Left colon (tissue), 2 donors: ENCODE measurements around the gene APOBEC3C. TPM values are rescaled to one million over a fixed set of nuclear protein-coding genes. Genes with fewer than 3 reads are reported as not detected.
"Not testable (repeated sequence)": the region's sequence is repeated elsewhere in the genome, so short reads cannot be mapped to it uniquely, and the experiment has no call there.

ENCODE experiments used
- ATAC-seq: fragments of 200-7000 bp; cut with Tn5 transposase; one replicate; pipeline ENCODE4 v1.9.1; 2020; ENCODE audit warnings: mild to moderate bottlenecking, moderate library complexity
- DNase-seq, 2 donors: peaks; one replicate each; pipeline ENCODE4 v3.0.0-alpha.2; 2020
- intact Hi-C, 2 donors: fragments of 100-400 bp; cut with DNase I in 1 of 2; cut with micrococcal nuclease in 1 of 2; formaldehyde crosslinking; loops; one replicate each; pipeline versions ENCODE4 v1.11.2 to v1.14.0; 2022; cut with DNase I, micrococcal nuclease
- total RNA-seq, 2 donors: library from RNA; stranded (reverse); fragmentation: NEBNext Ultra II Directional; extraction: Animal tissue kit (Norgen Biotek cat#: 25700); gene quantifications; one replicate each; pipeline ENCODE4 v1.2.1, GENCODE V29; 2021
- donor health status: DM: no; HTN: no; CAD: no.
- donor health status: DM: yes; HTN: yes; CAD: no.

The APOBEC3C gene
- total RNA-seq, 2 donors from 2014 or later = 19.9 to 37.7 TPM

DNA sequence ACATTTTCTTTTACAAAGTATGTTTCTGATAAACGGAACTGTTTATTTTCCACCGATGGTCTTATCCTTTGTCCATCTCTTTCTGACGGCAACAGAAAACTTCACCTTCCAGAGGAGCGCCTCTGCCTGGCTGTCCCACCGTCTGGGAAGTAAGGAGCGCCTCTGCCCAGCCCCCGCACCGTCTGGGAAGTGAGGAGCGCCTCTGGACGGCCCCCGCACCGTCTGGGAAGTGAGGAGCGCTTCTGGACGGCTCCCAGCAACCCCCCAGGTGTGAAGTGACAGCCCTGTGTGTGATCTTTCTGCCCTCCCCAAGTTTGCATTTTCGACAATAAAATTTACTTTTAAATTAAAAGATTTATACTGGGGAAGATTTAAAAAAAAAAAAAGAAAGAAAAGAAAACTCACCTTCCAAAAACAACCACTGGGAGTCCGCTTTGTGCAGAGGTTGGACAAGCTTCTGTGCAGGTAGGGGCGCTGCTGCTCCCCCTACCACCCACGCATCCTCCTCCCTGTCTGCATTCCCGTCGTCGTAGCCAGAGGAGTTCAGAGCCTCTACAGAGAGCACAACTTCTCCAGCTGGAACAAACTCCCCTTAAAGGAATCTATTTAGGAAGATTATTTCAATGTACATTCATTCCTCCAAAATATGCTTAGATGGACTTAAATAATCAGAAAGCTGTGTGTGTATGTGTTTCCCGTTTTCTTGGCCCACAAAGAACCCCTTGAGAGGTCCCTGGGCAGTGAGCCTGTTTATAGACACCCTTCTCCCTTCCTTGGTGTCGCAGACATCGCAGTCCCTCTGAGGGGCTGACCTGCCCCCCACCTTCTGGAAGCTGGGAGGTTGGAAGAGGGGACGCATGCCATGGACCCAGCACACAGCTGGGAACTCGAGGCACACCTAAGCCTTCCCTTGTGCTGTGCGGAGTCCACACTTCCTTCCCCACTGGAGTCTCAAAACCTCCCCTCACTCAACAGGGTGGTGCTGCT is 32.8 kb upstream of the APOBEC3C start:
- ATAC-seq = peak; percentile 61
- peak in 1 of 2 donors; percentile 52 for DNase-seq
- intact Hi-C loops = no loop called here

DNA sequence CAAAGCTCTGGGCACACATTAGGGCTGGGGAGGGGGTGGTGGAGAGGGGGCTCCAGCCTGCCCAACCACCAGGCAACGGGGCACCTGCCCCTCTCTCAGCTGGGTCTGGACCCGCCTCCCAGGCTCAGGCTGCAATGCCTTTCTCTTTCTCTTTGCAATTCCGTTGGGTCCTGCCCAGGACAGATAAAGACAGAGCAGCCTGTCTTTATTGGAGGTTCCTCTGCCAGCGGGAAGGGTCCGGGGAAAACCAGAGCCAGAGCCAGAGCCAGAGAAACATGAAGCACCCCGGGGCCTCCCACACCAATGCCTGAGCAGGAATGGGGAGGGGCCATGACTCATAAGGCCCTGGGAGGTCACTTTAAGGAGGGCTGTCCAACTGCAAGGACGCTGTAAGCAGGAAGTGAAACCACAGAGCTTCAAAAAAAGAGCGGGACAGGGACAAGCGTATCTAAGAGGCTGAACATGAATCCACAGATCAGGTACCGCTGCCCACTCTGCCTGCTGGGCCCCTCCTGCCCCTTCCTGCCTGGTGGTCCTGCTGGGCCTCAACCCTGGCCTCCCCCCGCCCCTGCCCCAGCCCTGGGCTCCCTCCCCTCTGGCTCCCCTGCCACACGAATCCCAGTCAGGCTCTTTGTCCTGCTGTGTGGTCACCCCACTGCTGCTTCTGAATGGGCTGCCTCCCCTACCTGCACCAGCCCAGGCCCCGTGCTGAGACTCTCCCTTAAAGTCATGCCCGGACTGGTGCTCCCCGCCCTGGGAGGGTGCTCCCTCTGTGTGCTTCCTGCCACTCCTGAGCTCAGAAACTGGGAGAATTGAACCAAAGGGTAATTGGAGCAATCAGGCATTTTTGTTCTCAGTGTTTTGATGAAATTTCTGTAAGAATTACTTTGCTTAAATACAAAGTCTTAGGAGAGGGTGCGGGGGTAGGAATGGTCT is 31.8 kb upstream of the APOBEC3C start, which contains the start of gene APOBEC3B:
Gene APOBEC3B (plus strand): TSS at position 356 of the 936 bp plus-strand sequence. CDS start 107 bp downstream, at position 463.
- DNase-seq (peak; percentile 87 to 95), ATAC-seq (peak; percentile 87)
- intact Hi-C loops = no loop called here

DNA sequence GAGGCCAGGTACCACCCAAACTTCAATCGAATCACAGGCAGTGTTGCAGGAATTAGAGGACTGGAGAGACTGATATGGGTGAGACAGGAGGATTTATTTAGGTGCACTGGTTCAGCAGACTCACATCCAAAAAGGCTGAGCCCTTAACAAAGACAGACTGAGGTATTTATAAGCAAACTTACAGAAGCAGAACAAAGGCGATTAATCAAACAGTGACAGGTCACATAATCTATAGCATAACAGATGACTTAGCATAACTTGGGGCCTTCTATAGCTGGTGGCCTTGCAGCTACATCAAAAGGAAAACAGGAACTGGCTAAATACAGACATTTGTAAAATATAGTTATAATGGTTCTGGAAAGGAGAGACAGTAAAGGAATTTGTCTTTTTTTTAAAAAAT is 29.8 kb upstream of the APOBEC3C start:
- ATAC-seq = no peak
- no peak for DNase-seq
- intact Hi-C loops = no loop called here

DNA sequence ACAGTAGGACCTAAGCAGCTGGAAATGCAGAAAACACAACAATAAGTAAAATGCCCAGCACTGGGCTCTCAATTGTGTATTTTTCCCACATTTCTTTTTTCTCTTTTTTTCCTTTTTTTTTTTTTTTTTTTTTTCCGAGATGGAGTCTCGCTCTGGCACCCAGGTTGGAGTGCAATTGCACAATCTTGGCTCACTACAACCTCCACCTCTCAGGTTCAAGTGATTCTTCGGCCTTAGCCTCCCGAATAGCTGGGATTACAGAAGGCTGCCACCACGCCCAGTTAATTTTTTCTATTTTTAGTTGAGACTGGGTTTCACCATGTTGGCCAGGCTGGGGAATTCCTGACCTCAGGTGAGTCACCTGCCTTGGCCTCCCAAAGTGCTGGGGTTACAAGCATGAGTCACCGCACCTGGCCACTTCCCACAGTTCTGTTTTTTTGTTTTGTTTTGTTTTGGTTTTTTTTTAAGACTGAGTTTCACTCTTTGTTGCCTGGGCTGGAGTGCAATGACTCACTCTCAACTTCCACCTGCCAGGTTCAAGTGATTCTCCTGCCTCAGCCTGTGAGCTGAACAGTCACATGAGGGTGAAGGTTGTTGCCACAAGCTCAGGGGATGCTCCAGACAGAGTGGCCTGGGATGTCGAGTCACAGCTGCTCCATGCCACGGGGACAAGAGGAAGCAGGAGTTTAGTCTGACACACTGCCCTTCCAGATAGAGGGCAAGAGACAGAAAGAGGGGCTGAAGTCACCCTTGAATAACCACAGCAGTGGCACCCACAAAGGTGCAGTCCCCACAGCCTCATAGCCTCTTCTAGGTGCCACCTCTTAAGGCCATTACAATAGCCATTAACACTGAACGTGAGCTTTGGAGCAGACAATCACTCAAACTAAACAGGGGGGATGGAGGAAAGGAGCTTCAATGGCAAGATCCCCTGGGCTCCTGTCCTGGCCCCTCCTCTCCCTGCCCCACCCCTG is 29.0 kb upstream of the APOBEC3C start:
- peak; percentile 43 for ATAC-seq
- DNase-seq = peak; percentile 46 to 84
- intact Hi-C loops = not testable (repeated sequence)

DNA sequence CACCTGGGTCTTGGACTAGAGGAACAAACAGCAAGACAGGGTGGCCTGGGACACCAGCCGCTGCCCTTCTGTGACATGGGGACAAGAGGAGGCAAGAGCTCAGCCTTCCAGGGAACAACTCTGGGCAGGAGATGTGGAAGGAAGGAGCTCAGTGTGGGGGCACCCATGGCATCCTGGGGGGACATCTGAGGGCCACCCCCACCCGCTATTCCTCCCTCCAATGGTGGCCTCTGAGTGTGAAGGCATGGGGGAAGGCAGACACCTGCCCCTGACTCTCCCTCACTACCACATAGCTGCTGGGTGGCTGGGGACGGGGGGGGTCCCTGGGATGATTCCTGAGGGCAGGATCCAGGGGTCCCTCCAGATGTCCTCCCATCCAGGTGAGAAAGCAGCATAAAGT is 27.4 kb upstream of the APOBEC3C start:
- intact Hi-C loops = no loop called here

DNA sequence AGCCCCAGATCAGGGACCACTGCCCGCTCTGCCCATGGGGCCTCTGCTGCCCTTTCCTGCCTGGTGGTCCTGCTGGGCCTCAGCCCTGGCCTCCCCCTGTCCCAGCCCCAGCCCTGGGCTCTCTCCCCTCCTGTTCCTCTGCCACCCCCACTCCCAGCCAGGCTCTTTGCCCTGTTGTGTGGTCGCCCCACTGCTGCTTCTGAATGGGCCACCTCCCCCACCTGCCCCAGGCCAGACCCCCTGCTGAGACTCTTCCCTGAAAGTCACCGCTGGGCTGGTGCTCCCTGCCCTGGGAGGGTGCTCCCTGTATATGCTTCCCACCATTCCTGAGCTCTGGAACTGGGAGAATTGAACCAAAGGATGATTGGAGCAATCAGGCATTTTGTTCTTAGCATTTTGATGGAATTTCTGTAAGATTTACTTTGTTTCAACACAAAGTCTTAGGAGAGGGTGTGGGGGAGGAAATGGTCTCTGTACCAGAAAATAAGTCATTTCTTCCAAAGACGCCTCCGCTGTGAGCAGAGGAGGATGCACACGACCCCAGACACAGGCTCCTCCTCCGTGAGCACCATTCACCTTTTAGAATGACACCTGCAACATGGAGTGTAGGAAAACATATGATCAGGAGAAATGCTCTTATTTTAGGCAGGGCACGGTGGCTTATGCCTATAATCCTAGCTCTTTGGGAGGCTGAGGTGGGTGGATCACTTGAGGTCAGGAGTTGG is 26.7 kb upstream of the APOBEC3C start:
- no peak for DNase-seq
- ATAC-seq = no peak

More for the DNA sequence above, 27.4 kb upstream of the APOBEC3C start:
- no peak for DNase-seq
- no peak for ATAC-seq

DNA sequence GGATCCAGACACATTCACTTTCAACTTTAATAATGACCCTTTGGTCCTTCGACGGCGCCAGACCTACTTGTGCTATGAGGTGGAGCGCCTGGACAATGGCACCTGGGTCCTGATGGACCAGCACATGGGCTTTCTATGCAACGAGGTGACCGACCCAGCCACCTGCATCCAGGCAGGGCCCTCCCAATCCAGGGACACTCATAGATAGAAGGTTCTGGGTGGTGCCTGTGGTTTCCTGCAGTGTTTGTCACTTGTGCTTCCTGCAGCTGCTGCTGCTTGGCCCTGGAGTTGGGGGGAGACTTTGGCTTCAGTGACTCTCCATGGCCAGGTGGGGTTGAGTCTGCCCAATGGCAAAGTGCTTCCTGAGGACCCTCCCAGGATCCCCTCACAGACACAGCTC is 24.6 kb upstream of the APOBEC3C start:
- DNase-seq (no peak), ATAC-seq (no peak)
- intact Hi-C loops = no loop called here

More for the DNA sequence above, 26.7 kb upstream of the APOBEC3C start:
- intact Hi-C loops = no loop called here

DNA sequence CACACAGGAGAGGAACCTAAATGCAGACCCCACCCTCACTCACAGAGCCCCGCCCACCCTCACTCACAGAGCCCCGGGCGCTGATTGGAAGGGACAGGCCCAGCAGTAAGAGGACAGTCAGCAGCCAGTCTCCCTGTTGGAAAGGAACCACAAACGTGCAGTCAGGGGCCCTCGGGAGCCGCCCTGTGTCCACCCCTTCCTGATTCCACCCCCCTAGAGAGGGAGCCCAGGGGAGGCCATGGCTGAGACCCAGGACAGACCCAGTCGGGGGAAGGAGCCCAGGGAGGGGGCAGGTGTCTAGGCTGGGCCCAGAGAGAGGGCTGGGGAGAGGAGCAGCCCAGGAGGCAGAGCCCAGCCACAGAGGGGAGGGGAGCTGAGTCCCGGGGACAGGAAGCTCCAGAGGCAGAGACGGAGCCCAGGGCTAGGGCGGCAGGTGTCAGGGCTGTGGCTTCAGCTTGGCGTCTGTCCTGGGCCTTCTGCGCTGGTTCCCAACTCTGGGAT is 21.1 kb upstream of the APOBEC3C start:
- ATAC-seq = peak; percentile 87
- intact Hi-C loops = not testable (repeated sequence)

DNA sequence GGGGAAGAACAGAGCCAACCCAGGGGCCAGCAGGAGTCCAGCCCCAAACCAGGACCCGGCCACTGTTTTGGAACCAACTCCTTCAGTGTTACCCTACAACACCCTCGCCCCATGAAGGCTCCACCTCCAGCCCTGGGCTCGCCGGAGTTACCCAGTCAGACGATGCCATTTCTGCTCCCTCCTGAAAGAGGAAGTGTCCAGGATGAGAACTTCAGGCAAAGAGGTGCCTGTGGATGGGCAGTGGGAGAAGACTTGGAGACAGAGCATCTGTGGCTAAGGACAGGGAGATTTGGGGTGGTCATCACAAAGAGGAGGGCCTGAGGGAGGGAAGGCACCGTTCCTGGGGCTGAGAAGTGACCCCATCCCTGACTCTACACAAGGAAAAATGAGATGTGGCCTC is 18.0 kb upstream of the APOBEC3C start:
- intact Hi-C loops = no loop called here
- DNase-seq = no peak
- ATAC-seq = no peak

More for the DNA sequence above, 21.1 kb upstream of the APOBEC3C start:
- peak; percentile 47 to 53 for DNase-seq

DNA sequence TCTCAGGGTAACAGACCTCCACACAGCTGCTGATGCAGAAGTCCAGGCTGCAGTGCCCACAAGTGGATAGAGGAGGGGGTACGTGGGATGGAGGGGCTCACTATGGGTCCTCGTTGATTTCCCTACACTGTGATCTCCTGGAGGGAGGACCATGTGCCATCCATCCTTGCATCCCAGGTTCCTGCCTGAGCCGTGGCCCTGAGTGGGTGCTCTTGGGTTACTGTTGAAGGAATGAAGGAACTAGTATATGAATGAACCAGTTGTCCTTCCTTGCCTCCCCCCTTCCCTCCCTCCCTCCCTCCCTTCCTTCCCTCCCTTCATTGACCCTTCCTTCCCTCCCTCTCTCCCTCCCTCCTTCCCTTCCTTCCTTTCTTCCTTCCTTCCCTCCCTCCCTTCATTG is 16.5 kb upstream of the APOBEC3C start:
- DNase-seq = no peak
- intact Hi-C loops = no loop called here
- ATAC-seq = no peak

DNA sequence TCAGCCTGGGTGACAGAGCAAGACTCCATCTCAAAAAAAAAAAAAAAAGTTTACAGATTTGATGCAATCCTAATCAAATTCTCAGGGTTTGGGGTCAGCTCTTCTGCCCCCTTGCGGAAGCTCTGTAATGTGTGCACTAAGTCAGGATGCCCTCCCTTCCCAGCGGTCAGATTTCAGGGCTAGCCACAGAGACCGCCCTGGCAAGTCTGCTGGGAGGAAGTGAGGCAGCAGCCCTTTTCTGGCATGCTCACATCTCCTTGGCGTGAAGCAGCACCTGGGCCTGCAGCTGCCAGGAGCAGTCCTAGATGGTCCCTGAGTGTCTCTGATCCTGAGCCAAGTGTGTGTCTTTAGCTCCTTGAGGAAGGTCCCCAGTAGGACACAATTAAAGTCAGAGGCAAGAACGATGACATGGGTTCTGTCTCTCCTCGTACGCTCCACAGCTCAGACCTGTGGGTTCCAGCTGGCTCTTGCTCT is 10.9 kb upstream of the APOBEC3C start:
- intact Hi-C loops = no loop called here
- ATAC-seq (peak; percentile 91), DNase-seq (peak; percentile 73 to 77)

DNA sequence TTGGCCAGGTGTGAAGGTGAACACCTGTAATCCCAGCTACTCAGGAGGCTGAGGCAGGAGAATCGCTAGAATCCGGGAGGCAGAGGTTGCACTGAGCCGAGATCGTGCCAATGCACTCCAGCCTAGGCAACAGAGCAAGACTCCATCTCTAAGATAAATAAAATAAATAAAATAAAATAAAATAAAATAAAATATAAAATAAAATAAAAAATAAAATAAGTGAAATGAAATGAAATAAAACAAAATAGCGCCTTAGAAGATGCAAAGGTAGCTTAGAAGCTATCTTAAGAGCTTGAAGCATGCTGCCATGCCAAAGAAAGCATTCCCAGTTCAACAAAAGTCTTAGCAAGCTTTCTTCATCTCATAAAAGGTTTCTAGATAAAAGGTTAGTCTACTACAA is 6.9 kb upstream of the APOBEC3C start:
- DNase-seq (no peak), ATAC-seq (no peak)
- intact Hi-C loops = loop anchor here in 1 of 2 donors (5.0 kb wide), 1 partner anchor 110 kb away; no protein-coding TSS in a partner anchor

DNA sequence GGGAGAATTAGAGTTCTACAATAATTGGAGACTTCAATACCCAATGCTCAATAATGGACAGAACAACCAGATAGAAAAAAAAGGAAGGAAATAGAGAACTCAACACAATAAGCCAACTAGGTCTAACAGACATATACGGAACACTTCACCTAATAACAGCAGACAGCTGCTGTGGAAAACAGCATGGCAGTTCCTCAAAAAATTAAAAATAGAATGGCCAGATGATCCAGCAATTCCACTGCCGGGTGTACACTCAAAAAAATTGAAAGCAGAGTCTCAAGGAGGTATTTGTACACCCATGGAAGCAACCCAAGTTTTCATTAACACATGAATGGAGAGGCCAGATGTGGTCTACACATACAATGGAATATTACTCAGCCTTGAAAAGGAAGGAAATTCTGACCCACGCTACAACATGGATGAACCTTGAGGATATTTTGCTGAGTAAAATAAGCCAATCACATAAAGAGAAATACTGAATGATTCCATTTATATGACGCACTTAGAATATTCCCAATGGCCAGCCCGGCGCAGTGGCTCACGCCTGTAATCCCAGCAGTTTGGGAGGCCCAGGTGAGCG is 5.7 kb upstream of the APOBEC3C start:
- intact Hi-C loops = loop anchor here in 1 of 2 donors (5.0 kb wide), 1 partner anchor 109 kb away; no protein-coding TSS in a partner anchor
- not testable (repeated sequence) for DNase-seq

DNA sequence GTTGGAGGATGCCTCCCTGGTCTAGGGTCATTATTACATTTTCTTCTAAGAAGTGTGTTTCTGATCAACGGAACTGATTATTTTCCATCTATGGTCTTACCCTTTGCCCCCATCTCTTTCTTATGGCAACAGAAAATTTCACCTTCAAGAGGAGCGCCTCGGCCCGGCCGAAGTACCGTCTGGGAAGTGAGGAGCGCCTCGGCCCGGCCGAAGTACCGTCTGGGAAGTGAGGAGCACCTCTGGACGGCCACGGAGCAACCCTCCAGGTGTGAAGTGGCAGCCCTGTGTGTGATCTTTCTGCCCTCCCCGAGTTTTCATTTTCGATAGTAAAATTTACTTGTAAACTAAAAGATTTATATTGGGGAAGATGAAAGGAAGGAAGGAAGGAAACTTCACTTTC is 3.1 kb upstream of the APOBEC3C start:
- ATAC-seq (no peak), DNase-seq (no peak)
- intact Hi-C loops = no loop called here

More for the DNA sequence above, 5.7 kb upstream of the APOBEC3C start:
- not testable (repeated sequence) for ATAC-seq

DNA sequence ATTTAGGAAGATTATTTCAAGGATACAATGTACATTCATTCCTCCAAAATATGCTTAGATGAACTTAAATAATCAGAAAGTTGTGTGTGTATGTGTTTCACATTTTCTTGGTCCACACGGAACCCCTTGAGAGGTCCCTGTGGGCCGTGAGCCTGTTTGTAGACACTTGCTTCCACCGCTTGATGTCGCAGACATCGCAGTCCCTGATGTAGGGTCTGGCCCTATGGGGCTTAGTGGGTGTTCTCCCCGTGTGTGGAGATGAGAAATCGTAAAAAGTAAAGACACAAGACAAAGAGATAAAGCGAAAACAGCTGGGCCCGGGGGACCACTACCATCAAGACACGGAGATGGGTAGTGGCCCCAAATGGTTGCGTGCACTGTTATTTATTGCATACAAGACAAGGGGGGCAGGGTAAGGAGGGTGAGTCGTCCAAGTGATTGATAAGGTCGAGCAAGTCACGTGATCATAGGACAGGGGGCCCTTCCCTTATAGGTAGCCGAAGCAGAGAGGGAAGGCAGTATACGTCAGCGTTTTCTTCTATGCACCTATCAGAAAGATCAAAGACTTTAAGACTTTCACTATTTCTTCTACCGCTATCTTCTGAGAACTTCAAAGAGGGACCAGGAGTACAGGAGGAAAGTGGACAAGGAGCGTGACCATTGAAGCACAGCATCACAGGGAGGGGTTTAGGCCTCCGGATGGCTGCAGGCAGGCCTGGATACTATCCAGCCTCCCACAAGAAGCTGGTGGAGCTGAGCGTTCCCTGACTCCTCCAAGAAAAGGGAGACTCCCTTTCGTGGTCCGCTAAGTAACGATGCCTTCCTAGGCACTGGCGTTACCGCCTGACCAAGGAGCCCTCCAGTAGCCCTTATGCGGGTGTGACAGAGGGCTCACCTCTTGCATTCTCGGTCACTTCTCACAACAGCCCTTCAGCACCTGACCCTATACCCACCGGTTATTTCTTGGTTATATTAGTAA is 1.2 kb upstream of the APOBEC3C start:
- intact Hi-C loops = no loop called here
- DNase-seq (no peak), ATAC-seq (no peak)
